Neuronal stem cell (in vitro differentiated cells): ENCODE data around the gene HNRNPA2B1.

Source experiments
- DNase-seq: peaks from one replicate; pipeline ENCODE4 v3.0.0-alpha.2; 2013; ENCODE audit warnings: low spot score
- H2AFZ ChIP-seq: one replicate; pipeline ENCODE4 v1.6.1; 2013; ENCODE audit warnings: mild to moderate bottlenecking, low read length, inconsistent platforms
- H2AK5ac ChIP-seq: 2 replicates; pipeline ENCODE4 v1.6.1; 2013; ENCODE audit warnings: low read depth, mild to moderate bottlenecking, inconsistent platforms, low read length, moderate library complexity, mixed read lengths
- H2BK120ac ChIP-seq: 2 replicates; pipeline ENCODE4 v1.6.1; 2013; ENCODE audit warnings: low read depth, mild to moderate bottlenecking, inconsistent platforms, low read length, moderate library complexity, mixed read lengths
- H2BK12ac ChIP-seq: one replicate; pipeline ENCODE4 v1.6.1; 2013; ENCODE audit warnings: low read length, inconsistent platforms
- H2BK15ac ChIP-seq: 2 replicates; pipeline ENCODE4 v1.6.1; 2013; ENCODE audit warnings: mild to moderate bottlenecking, low read length, inconsistent platforms, mixed read lengths
- H2BK5ac ChIP-seq: one replicate; pipeline ENCODE4 v1.6.1; 2013; ENCODE audit warnings: inconsistent platforms, mild to moderate bottlenecking, low read length, moderate library complexity
- H3K14ac ChIP-seq: one replicate; pipeline ENCODE4 v1.6.1; 2013; ENCODE audit warnings: low read length, inconsistent platforms
- H3K18ac ChIP-seq: 2 replicates; pipeline ENCODE4 v1.6.1; 2013; ENCODE audit warnings: low read length, inconsistent platforms
- H3K23ac ChIP-seq: 2 replicates; pipeline ENCODE4 v1.6.1; 2013; ENCODE audit warnings: low read depth, mild to moderate bottlenecking, mixed read lengths, low read length, inconsistent platforms; ENCODE audit not compliant: poor library complexity
- H3K27ac ChIP-seq: replicated peaks from 3 replicates; pipeline ENCODE4 v1.5.1; 2013; ENCODE audit warnings: low read length, inconsistent platforms
- H3K27me3 ChIP-seq, 3 experiments: 2 replicates each; pipeline ENCODE4 v1.6.1; 2013; ENCODE audit warnings: low read length in 3 of 3, mild to moderate bottlenecking in 2 of 3, inconsistent platforms in 1 of 3, low read depth in 1 of 3, mixed read lengths in 1 of 3, moderate library complexity in 1 of 3; ENCODE audit not compliant: control insufficient read depth in 3 of 3, insufficient read depth in 3 of 3
- H3K36me3 ChIP-seq, 2 donors: replicated peaks in 1 of 2; 2 replicates each; pipeline ENCODE4 v1.6.1; 2013; ENCODE audit warnings: low read length in 2 of 2; ENCODE audit not compliant: control insufficient read depth in 2 of 2, insufficient read depth in 2 of 2
- H3K4ac ChIP-seq: 2 replicates; pipeline ENCODE4 v1.6.1; 2013; ENCODE audit warnings: inconsistent platforms, mild to moderate bottlenecking, low read length, moderate library complexity
- H3K4me1 ChIP-seq, 2 donors: 1 replicate in 1 of 2; 2 replicates in 1 of 2; pipeline ENCODE4 v1.6.1; 2013; ENCODE audit warnings: low read length in 2 of 2, low read depth in 1 of 2; ENCODE audit not compliant: control insufficient read depth in 2 of 2, insufficient read depth in 1 of 2
- H3K4me2 ChIP-seq: one replicate; pipeline ENCODE4 v1.6.1; 2013; ENCODE audit warnings: mild to moderate bottlenecking, low read length, inconsistent platforms; ENCODE audit not compliant: insufficient read depth, poor library complexity, severe bottlenecking
- H3K4me3 ChIP-seq, 2 donors: 2 replicates each; pipeline ENCODE4 v1.5.1; 2013; ENCODE audit warnings: low read length in 2 of 2, mild to moderate bottlenecking in 2 of 2, inconsistent platforms in 1 of 2, moderate library complexity in 1 of 2
- H3K79me1 ChIP-seq: one replicate; pipeline ENCODE4 v1.6.1; 2013; ENCODE audit warnings: low read depth, mild to moderate bottlenecking, inconsistent platforms, low read length, moderate library complexity
- H3K9ac ChIP-seq: one replicate; pipeline ENCODE4 v1.6.1; 2013; ENCODE audit warnings: mild to moderate bottlenecking, low read depth, low read length, inconsistent platforms; ENCODE audit not compliant: poor library complexity
- H3K9me3 ChIP-seq, 2 donors: replicated peaks in 1 of 2; 2 replicates each; pipeline versions ENCODE3 to v1.6.1; 2013; ENCODE audit warnings: low read length in 2 of 2, mild to moderate bottlenecking in 2 of 2, inconsistent platforms in 1 of 2, low read depth in 1 of 2, mixed read lengths in 1 of 2, moderate library complexity in 1 of 2; ENCODE audit not compliant: control insufficient read depth in 2 of 2, insufficient read depth in 1 of 2
- H4K8ac ChIP-seq: one replicate; pipeline ENCODE4 v1.6.1; 2013; ENCODE audit warnings: low read depth, mild to moderate bottlenecking, inconsistent platforms, low read length, moderate library complexity
- H4K91ac ChIP-seq: one replicate; pipeline ENCODE4 v1.6.1; 2013; ENCODE audit warnings: low read length, low read depth, mild to moderate bottlenecking, inconsistent platforms; ENCODE audit not compliant: poor library complexity
- WGBS, 2 donors: extraction: QIAGEN DNeasy Blood & Tissue Kit; methylation state at CpG; one replicate each; pipeline ENCODE4 v1.1.7; 2013; ENCODE audit warnings: missing lambda C conversion rate in 2 of 2, mixed read lengths in 1 of 2; ENCODE audit not compliant: insufficient read length in 2 of 2, insufficient replicate concordance in 1 of 2; ENCODE audit errors: extremely low coverage in 2 of 2; 5-methylcytosine and 5-hydroxymethylcytosine counted together

The HNRNPA2B1 gene

DNA sequence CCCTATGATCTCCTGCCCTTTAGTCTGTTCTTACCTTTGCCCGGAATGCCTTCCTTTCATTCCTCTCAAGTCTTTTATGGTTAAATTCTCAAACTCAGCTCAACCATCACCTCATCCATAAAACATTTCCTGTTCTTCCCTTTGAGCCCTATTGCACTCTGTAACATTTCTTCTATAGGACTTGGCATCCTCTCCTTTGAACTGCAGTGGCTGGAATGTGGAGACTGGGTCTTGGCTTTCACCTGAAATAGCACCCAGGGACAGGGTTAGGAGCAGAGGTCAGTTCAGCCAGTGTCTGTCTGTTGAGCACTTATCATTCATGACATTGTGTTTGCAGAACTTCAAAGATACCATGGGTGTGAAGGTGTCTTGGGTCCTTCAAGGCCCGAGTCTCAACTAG, 41.3 kb downstream of the HNRNPA2B1 start:
- peaks cover 0 to 7% (median 4%) of the 10 kb centered on the region in 3 experiments for H3K27me3 ChIP-seq

DNA sequence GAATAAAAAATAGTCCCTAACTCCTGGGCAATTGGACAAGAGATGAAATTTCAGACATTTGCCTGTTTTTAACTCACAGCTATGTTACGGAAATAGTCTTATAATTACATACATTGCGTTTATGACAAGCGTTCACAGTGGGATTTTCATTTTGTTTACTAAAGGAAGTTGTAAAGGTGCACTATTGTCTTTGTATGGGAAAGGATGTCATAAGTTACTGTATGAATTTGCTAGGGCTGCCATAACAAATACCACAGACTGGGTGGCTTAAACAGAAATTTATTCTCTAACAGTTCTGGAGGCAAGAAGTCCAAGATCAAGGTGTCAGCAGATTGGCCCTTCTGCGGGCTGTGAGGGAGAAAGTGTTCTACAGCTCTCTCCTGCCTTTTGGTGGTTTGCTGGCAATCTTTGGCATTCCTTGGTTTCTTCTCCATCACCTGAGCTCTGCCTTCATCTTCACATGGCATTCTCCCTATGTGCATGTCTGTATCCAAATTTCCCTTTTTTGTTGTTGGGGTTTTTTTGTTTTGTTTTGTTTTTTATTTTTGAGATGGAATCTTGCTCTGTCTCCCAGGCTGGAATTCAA, 42.9 kb downstream of the HNRNPA2B1 start:
- no peak overlapping the region for H3K27ac ChIP-seq
- peaks cover 6 to 23% (median 20%) of the 10 kb centered on the region in 3 experiments for H3K27me3 ChIP-seq
- H2AFZ ChIP-seq, result no peak overlapping the region
- no peak overlapping the region for H3K4me3 ChIP-seq
- H3K36me3 ChIP-seq, result no peaks in the 10 kb centered on the region
- H3K9ac ChIP-seq, result no peak overlapping the region
- H3K23ac ChIP-seq, result no peak overlapping the region
- no peak overlapping the region for H4K8ac ChIP-seq
- no peak overlapping the region for H2BK15ac ChIP-seq
- H3K4me1 ChIP-seq, result peaks cover 7 to 9% of the 10 kb centered on the region in 2 donors
- no peak overlapping the region for H2BK12ac ChIP-seq
- H3K18ac ChIP-seq, result no peak overlapping the region
- no peak overlapping the region for H2AK5ac ChIP-seq
- no CpG with 5 or more reads among the region's 4 CpGs for WGBS, 2 donors
- no peak overlapping the region for H3K4me2 ChIP-seq
- H2BK120ac ChIP-seq, result no peak overlapping the region
- peaks cover 2 to 8% of the 10 kb centered on the region in 2 donors for H3K9me3 ChIP-seq
- DNase-seq, result no peak
- no peak overlapping the region for H2BK5ac ChIP-seq
- no peak overlapping the region for H3K4ac ChIP-seq
- no peak overlapping the region for H3K14ac ChIP-seq
- no peak overlapping the region for H4K91ac ChIP-seq
- no peaks in the 10 kb centered on the region for H3K79me1 ChIP-seq

More for the DNA sequence above, 41.3 kb downstream of the HNRNPA2B1 start:
- H2BK5ac ChIP-seq, result no peak overlapping the region
- H4K8ac ChIP-seq, result no peak overlapping the region
- H2BK15ac ChIP-seq, result no peak overlapping the region
- DNase-seq, result no peak
- H3K27ac ChIP-seq, result no peak overlapping the region
- no peak overlapping the region for H2BK120ac ChIP-seq
- H3K36me3 ChIP-seq, result no peaks in the 10 kb centered on the region
- H3K4me2 ChIP-seq, result no peak overlapping the region
- no peak overlapping the region for H3K4me3 ChIP-seq
- H3K4me1 ChIP-seq, result peaks cover 2 to 7% of the 10 kb centered on the region in 2 donors
- H4K91ac ChIP-seq, result no peak overlapping the region
- H3K14ac ChIP-seq, result no peak overlapping the region
- no peak overlapping the region for H3K4ac ChIP-seq
- H2AFZ ChIP-seq, result no peak overlapping the region
- no CpG with 5 or more reads among the region's 2 CpGs for WGBS, 2 donors
- peaks cover 0 to 2% of the 10 kb centered on the region in 2 donors for H3K9me3 ChIP-seq
- H2AK5ac ChIP-seq, result no peak overlapping the region
- H3K23ac ChIP-seq, result no peak overlapping the region
- H3K9ac ChIP-seq, result no peak overlapping the region
- no peak overlapping the region for H3K18ac ChIP-seq
- no peaks in the 10 kb centered on the region for H3K79me1 ChIP-seq
- no peak overlapping the region for H2BK12ac ChIP-seq

DNA sequence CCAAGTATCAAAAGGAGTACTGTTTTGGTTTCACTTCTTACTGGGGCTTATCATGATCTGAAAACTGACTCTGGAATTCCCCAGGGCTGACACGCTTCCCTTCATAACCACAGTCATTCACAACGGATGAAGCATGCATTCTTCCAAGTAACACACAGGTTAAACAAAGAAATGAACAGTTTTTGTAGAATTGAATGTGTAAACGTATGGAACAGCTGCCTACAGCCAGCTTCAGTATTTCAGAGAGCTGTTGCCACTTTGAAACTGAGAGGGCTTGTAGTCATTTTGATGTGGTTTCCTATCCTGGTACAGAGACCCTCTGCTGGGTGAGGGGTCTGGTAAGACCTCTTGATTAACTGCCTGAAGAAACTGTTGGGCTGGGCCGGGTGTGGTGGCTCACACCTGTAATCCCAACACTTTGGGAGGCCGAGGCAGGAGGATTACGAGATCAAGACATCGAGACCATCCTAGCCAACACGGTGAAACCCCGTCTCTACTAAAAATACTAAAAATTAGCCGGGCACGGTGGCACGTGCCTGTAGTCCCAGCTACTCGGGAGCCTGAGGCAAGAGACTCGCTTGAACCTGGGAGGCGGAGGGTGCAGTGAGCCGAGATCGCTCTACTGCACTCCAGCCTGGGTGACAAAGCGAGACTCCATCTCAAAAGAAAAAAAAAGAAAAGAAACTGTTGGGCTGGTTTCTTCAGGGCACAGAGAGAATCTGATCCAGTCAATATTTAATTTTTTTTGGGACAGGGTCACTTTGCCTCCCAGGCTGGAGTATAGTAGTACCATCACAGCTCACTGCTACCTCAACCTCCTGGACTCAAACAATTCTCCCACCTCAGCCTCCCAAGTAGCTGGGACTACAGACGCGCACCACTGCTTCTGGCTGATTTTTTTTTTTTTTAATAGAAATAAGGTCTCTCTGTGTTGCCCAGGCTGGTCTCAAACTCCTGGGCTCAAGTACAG, 43.8 kb downstream of the HNRNPA2B1 start:
- H3K9ac ChIP-seq, result no peak overlapping the region
- H4K91ac ChIP-seq, result no peak overlapping the region
- WGBS, 2 donors, result no CpG with 5 or more reads among the region's 20 CpGs
- no peak overlapping the region for H2AK5ac ChIP-seq
- no peak overlapping the region for H4K8ac ChIP-seq
- H3K4ac ChIP-seq, result no peak overlapping the region
- H2BK5ac ChIP-seq, result no peak overlapping the region
- peaks cover 2 to 8% of the 10 kb centered on the region in 2 donors for H3K9me3 ChIP-seq
- no peaks in the 10 kb centered on the region for H3K79me1 ChIP-seq
- H3K23ac ChIP-seq, result no peak overlapping the region
- no peak overlapping the region for H2AFZ ChIP-seq
- no peak for DNase-seq
- no peak overlapping the region for H3K4me3 ChIP-seq
- no peak overlapping the region for H3K27ac ChIP-seq
- H3K27me3 ChIP-seq, result peaks cover 9 to 31% (median 26%) of the 10 kb centered on the region in 3 experiments
- H3K18ac ChIP-seq, result no peak overlapping the region
- H3K4me1 ChIP-seq, result peaks cover 7 to 10% of the 10 kb centered on the region in 2 donors
- no peak overlapping the region for H2BK12ac ChIP-seq
- no peak overlapping the region for H3K4me2 ChIP-seq
- H3K36me3 ChIP-seq, result no peaks in the 10 kb centered on the region
- H2BK120ac ChIP-seq, result no peak overlapping the region
- H2BK15ac ChIP-seq, result no peak overlapping the region
- H3K14ac ChIP-seq, result no peak overlapping the region
